PC-3 (cell line): ENCODE results near the gene C11orf21. TPM values are rescaled to one million over a fixed set of nuclear protein-coding genes. Genes with fewer than 3 reads are reported as not detected.

Experiments used
- ATAC-seq: fragments of 200-7000 bp; cut with Tn5 transposase; 2 replicates; pipeline ENCODE4 v1.9.1; 2020; ENCODE audit warnings: mild to moderate bottlenecking, moderate library complexity
- BruUV-seq: library from RNA; stranded (reverse); fragments of 400-500 nt; replicated peaks from 2 replicates; lab custom pipeline; 2021; lab: Mats Ljungman, UMichigan
- CTCF ChIA-PET: fragments of 300-600 bp; sonication (Branson Sonifier 250); formaldehyde crosslinking; loops from one replicate; lab custom pipeline; 2022; ENCODE audit warnings: antibody characterized with exemption; lab: Charles Lee
- POLR2A ChIA-PET: fragments of 300-600 bp; sonication (Branson Sonifier 250); formaldehyde crosslinking; loops from one replicate; lab custom pipeline; 2022; ENCODE audit warnings: antibody characterized with exemption; ENCODE audit not compliant: unreplicated experiment; lab: Charles Lee
- DNase-seq: peaks from one replicate; pipeline ENCODE4 v3.0.0-alpha.2; 2015
- H2AFZ ChIP-seq: fragments of 300-600 bp; sonication (generic); 2 replicates; pipeline ENCODE4 v1.6.0; 2016; ENCODE audit warnings: antibody characterized with exemption, low read length
- H3F3A ChIP-seq: fragments of 300-600 bp; sonication (generic); one replicate; pipeline ENCODE4 v1.6.0; 2017; ENCODE audit warnings: antibody characterized with exemption, low read length, control low read depth, mild to moderate bottlenecking; ENCODE audit not compliant: unreplicated experiment
- H3K27ac ChIP-seq: fragments of 300-600 bp; sonication (generic); 2 replicates; pipeline ENCODE4 v1.5.1; 2016; ENCODE audit warnings: mild to moderate bottlenecking, low read length
- H3K27me3 ChIP-seq: fragments of 300-600 bp; sonication (generic); 2 replicates; pipeline ENCODE4 v1.6.1; 2016; ENCODE audit warnings: low read length, mixed read lengths
- H3K36me3 ChIP-seq: fragments of 300-600 bp; sonication (generic); 2 replicates; pipeline ENCODE4 v1.6.1; 2016; ENCODE audit warnings: low read depth, mixed run types, low read length, mixed read lengths
- H3K4me1 ChIP-seq: fragments of 300-600 bp; sonication (generic); 2 replicates; pipeline ENCODE4 v1.5.1; 2016; ENCODE audit warnings: low read length; ENCODE audit not compliant: insufficient read depth
- H3K4me2 ChIP-seq: fragments of 300-600 bp; sonication (generic); 2 replicates; pipeline ENCODE4 v1.6.0; 2016; ENCODE audit warnings: low read length
- H3K4me3 ChIP-seq: fragments of 300-600 bp; sonication (generic); 2 replicates; pipeline ENCODE4 v1.5.1; 2016; ENCODE audit warnings: mild to moderate bottlenecking, low read length, mixed read lengths
- H3K79me2 ChIP-seq: fragments of 300-600 bp; sonication (generic); 2 replicates; pipeline ENCODE4 v1.6.1; 2017; ENCODE audit warnings: low read length, mixed read lengths
- H3K9ac ChIP-seq: fragments of 300-600 bp; sonication (generic); 2 replicates; pipeline ENCODE4 v1.6.0; 2016; ENCODE audit warnings: mild to moderate bottlenecking, low read length
- H3K9me2 ChIP-seq: fragments of 300-600 bp; sonication (generic); replicated peaks from 2 replicates; pipeline ENCODE4 v1.6.1; 2016; ENCODE audit warnings: mixed run types, low read length, mixed read lengths
- H3K9me3 ChIP-seq: fragments of 300-600 bp; sonication (generic); 2 replicates; pipeline ENCODE4 v1.6.1; 2016; ENCODE audit warnings: low read length, mixed read lengths
- H4K20me1 ChIP-seq: fragments of 300-600 bp; sonication (generic); 2 replicates; pipeline ENCODE4 v1.6.1; 2016; ENCODE audit warnings: low read length, mixed read lengths
- EZH2 ChIP-seq: fragments of 300-600 bp; sonication (generic); IDR thresholded peaks from one replicate; pipeline ENCODE4 v1.6.1; 2017; ENCODE audit warnings: antibody characterized with exemption, mild to moderate bottlenecking, low read length; ENCODE audit not compliant: unreplicated experiment
- EZH2phosphoT487 ChIP-seq: fragments of 300-600 bp; sonication (generic); IDR thresholded peaks from 2 replicates; pipeline ENCODE4 v1.6.1; 2018; ENCODE audit warnings: mild to moderate bottlenecking, antibody characterized with exemption, low read length, borderline replicate concordance
- intact Hi-C: fragments of 100-400 bp; cut with micrococcal nuclease; formaldehyde crosslinking; loops from 2 replicates; pipeline ENCODE4 v1.9.0; 2023
- total RNA-seq: library from RNA; depleted of rRNA; stranded (reverse); fragments of >200 nt; gene quantifications from 2 replicates; pipeline ENCODE4 v1.2.3, GENCODE V29; 2014
- TF ChIP-seq, protein P1 (sequence below): fragments of 300-600 bp; sonication (generic); conservative IDR thresholded peaks from 2 replicates; pipeline ENCODE4 v1.5.1; 2017; ENCODE audit warnings: antibody characterized with exemption, low read depth, mild to moderate bottlenecking, low read length

C11orf21 gene
- total RNA-seq, 1 experiment from 2014 or later, result not detected

DNA sequence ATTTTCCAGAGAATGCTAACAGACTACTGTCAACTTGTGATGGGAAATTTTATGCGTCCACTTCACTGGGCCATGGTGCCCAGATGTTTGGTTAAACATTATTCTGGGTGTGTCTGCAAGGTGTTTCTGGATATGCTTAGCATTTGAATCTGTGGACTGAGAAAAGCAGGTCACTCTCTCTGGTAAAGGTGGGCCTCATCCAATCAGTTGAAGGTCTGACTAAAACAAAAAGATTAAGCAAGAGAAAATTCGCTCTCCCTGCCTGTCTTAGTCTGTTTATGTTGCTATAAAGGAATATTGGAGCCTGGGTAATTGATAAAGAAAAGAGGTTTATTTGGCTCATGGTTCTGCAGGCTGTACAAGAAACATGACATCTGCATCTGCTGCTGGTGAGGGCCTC lies 43.3 kb upstream of the C11orf21 start:
- no peaks in the 10 kb centered on the region for H3F3A ChIP-seq
- H3K4me3 ChIP-seq, result no peak overlapping the region
- intact Hi-C loops, result no loop called here
- ChIA-PET POLR2A (no interaction called here), CTCF (no interaction called here)
- no TSS peak for BruUV-seq
- no peak overlapping the region for H3K9ac ChIP-seq
- H3K4me1 ChIP-seq, result no peaks in the 10 kb centered on the region
- no peak overlapping the region for H3K27ac ChIP-seq
- H3K36me3 ChIP-seq, result no peaks in the 10 kb centered on the region
- peaks cover 7% of the 10 kb centered on the region; the same call in 1 of the 2 replicates for H3K27me3 ChIP-seq
- no peak overlapping the region for H2AFZ ChIP-seq
- TF ChIP-seq, protein P1, sequence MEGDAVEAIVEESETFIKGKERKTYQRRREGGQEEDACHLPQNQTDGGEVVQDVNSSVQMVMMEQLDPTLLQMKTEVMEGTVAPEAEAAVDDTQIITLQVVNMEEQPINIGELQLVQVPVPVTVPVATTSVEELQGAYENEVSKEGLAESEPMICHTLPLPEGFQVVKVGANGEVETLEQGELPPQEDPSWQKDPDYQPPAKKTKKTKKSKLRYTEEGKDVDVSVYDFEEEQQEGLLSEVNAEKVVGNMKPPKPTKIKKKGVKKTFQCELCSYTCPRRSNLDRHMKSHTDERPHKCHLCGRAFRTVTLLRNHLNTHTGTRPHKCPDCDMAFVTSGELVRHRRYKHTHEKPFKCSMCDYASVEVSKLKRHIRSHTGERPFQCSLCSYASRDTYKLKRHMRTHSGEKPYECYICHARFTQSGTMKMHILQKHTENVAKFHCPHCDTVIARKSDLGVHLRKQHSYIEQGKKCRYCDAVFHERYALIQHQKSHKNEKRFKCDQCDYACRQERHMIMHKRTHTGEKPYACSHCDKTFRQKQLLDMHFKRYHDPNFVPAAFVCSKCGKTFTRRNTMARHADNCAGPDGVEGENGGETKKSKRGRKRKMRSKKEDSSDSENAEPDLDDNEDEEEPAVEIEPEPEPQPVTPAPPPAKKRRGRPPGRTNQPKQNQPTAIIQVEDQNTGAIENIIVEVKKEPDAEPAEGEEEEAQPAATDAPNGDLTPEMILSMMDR, result no peak
- no peak for TF ChIP-seq EZH2
- TF ChIP-seq EZH2phosphoT487, result no peak
- peaks cover 4% of the 10 kb centered on the region; the same call in 1 of the 2 replicates for H3K9me3 ChIP-seq
- DNase-seq (no peak), ATAC-seq (no peak)
- H4K20me1 ChIP-seq, result no peaks in the 10 kb centered on the region
- H3K9me2 ChIP-seq, result no peaks in the 10 kb centered on the region
- H3K79me2 ChIP-seq, result no peaks in the 10 kb centered on the region
- H3K4me2 ChIP-seq, result no peak overlapping the region

- H3K36me3 ChIP-seq, result no peaks in the 10 kb centered on the region
- TF ChIP-seq, protein P1, result no peak
- TF ChIP-seq EZH2, result no peak
- no peak for TF ChIP-seq EZH2phosphoT487
- DNase-seq (no peak), ATAC-seq (no peak)
- H3K27me3 ChIP-seq, result peaks cover 12% of the 10 kb centered on the region
- H3K27ac ChIP-seq, result no peak overlapping the region
- no peaks in the 10 kb centered on the region for H4K20me1 ChIP-seq
- H3K9me3 ChIP-seq, result peaks cover 4% of the 10 kb centered on the region; the same call in 1 of the 2 replicates
- no peaks in the 10 kb centered on the region for H3F3A ChIP-seq
- no TSS peak for BruUV-seq
- ChIA-PET POLR2A (no interaction called here), CTCF (no interaction called here)
- no peaks in the 10 kb centered on the region for H3K9me2 ChIP-seq
- no peak overlapping the region for H3K4me3 ChIP-seq
- no peaks in the 10 kb centered on the region for H3K79me2 ChIP-seq
- intact Hi-C loops, result no loop called here
- H2AFZ ChIP-seq, result no peak overlapping the region
- H3K4me2 ChIP-seq, result no peak overlapping the region
- H3K4me1 ChIP-seq, result no peaks in the 10 kb centered on the region
- no peak overlapping the region for H3K9ac ChIP-seq
Observed at GRCh38 chr11:2343502-2343901, 41.8 kb upstream of the C11orf21 start.

DNA sequence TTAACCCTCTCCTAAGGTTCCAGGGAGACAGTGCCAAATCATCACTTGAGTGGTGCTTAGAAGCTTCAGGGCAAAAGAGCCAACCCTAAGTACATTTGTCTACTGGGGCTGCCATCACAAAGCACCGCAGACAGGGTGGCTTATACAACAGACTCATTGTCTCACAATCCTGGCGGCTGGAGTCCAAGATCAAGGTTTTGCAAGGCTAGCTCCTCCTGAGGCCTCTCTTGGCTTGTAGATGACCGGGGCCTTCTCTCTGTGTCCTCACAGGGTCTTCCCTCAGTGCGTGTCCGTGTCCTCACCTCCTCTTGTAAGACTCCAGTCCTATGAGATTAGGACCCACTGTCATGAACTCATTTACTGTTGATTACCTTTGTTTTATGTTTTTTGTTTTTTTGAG lies 41.3 kb upstream of the C11orf21 start:
- POLR2A ChIA-PET, result no interaction called here
- no peaks in the 10 kb centered on the region for H3K9me2 ChIP-seq
- no peaks in the 10 kb centered on the region for H3K4me1 ChIP-seq
- H3K36me3 ChIP-seq, result no peaks in the 10 kb centered on the region
- peaks cover 4% of the 10 kb centered on the region; the same call in 1 of the 2 replicates for H3K9me3 ChIP-seq
- no peak overlapping the region for H3K27ac ChIP-seq
- no peaks in the 10 kb centered on the region for H3K79me2 ChIP-seq
- CTCF ChIA-PET, result no interaction called here
- no peak overlapping the region for H3K9ac ChIP-seq
- no peaks in the 10 kb centered on the region for H4K20me1 ChIP-seq
- no peaks in the 10 kb centered on the region for H3F3A ChIP-seq
- peaks cover 18% of the 10 kb centered on the region for H3K27me3 ChIP-seq
- ATAC-seq, result no peak
- H3K4me3 ChIP-seq, result no peak overlapping the region
- no peak for TF ChIP-seq EZH2phosphoT487
- TF ChIP-seq, protein P1, result no peak
- TF ChIP-seq EZH2, result no peak
- no peak overlapping the region for H2AFZ ChIP-seq
- intact Hi-C loops, result no loop called here
- no TSS peak for BruUV-seq
- DNase-seq, result no peak
- no peak overlapping the region for H3K4me2 ChIP-seq
